ENCODE measurements around the gene SMARCC1.

DNA sequence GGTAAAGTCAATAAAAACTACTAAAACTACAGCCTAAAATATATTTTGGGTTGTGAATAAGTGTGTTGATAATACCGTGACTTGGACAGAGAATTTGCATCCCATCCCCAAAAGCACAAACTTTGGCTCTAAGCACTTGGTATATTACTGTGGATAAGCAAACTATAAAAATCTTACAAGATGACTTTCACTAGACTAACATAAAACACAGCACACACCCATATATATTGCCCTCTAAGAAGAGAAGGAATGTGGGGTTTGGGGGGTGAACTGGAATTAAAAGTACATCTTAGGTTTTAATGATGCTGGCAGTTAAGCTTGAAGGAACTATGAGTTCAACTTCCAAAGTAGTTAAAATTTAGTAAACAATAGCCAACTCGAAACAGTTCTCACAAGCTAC, 174.4 kb downstream of the SMARCC1 start:
- TF ChIP-seq EZH2 (optimal IDR thresholded peaks at IDR 0.05; ENCODE audit: low read depth, low read length) (no peak), CTCF (IDR thresholded peaks at IDR 0.05; ENCODE audit: low read length) (no peak), EZH2phosphoT487 (IDR thresholded peaks at IDR 0.05; ENCODE audit: low read length) (no peak)
